Measurements from ENCODE around the gene EFNA1.
A peak's percentile ranks its signal among the peaks of the same experiment; 100 is the strongest.
"Not testable (repeated sequence)": the region's sequence is repeated elsewhere in the genome, so short reads cannot be mapped to it uniquely, and the experiment has no call there.

Gene EFNA1

GRCh38 chr1:155166471-155167165, 38.9 kb downstream of the EFNA1 start:
- no peak overlapping the region for H3K27ac ChIP-seq
- TF ChIP-seq ZFX (IDR thresholded peaks at IDR 0.05; ENCODE audit: borderline replicate concordance): no peak
- TF ChIP-seq CTCF (IDR thresholded peaks at IDR 0.05): no peak

GRCh38 chr1:155167166-155168104, 39.8 kb downstream of the EFNA1 start:
- no peak for TF ChIP-seq ZFX (IDR thresholded peaks at IDR 0.05; ENCODE audit: borderline replicate concordance)
- TF ChIP-seq CTCF (IDR thresholded peaks at IDR 0.05): peak; percentile 98
- H3K27ac ChIP-seq: no peak overlapping the region

GRCh38 chr1:155168105-155168445, 40.4 kb downstream of the EFNA1 start:
- not testable (repeated sequence) for H3K27ac ChIP-seq
- peak; percentile 68 for TF ChIP-seq CTCF (IDR thresholded peaks at IDR 0.05)

GRCh38 chr1:155168456-155169210, 41.0 kb downstream of the EFNA1 start:
- TF ChIP-seq ZFX (IDR thresholded peaks at IDR 0.05; ENCODE audit: borderline replicate concordance) (no peak), CTCF (IDR thresholded peaks at IDR 0.05) (no peak)
- H3K27ac ChIP-seq: no peak overlapping the region

GRCh38 chr1:155169541-155169940, 41.9 kb downstream of the EFNA1 start:
- TF ChIP-seq CTCF (IDR thresholded peaks at IDR 0.05) (no peak), ZFX (IDR thresholded peaks at IDR 0.05; ENCODE audit: borderline replicate concordance) (no peak)
- no peak overlapping the region for H3K27ac ChIP-seq

- H3K27ac ChIP-seq: no peak overlapping the region
- no peak for TF ChIP-seq CTCF (IDR thresholded peaks at IDR 0.05)
- no peak for TF ChIP-seq ZFX (IDR thresholded peaks at IDR 0.05; ENCODE audit: borderline replicate concordance)
Observed at GRCh38 chr1:155170101-155170785, 42.6 kb downstream of the EFNA1 start.
